Endothelial cell of umbilical vein (primary cell): ENCODE measurements around the gene HDAC10. TPM values are rescaled to one million over a fixed set of nuclear protein-coding genes. Genes with fewer than 3 reads are reported as not detected.
"Not testable (repeated sequence)": the region's sequence is repeated elsewhere in the genome, so short reads cannot be mapped to it uniquely, and the experiment has no call there.

Experiments
- BruUV-seq: library from RNA; stranded (reverse); fragments of 400-500 nt; replicated peaks from 2 replicates; lab custom pipeline; 2021; lab: Mats Ljungman, UMichigan
- CTCF ChIA-PET: fragments of 300-600, 350-600 bp; sonication (Branson Sonifier 250); formaldehyde crosslinking; loops from one replicate; lab custom pipeline; 2021; ENCODE audit warnings: antibody characterized with exemption, inconsistent platforms; lab: Charles Lee
- POLR2A ChIA-PET: fragments of 300-600, 350-600 bp; sonication (Branson Sonifier 250); formaldehyde crosslinking; loops from one replicate; lab custom pipeline; 2021; ENCODE audit warnings: antibody characterized with exemption, inconsistent platforms; lab: Charles Lee
- DNase-seq: peaks from one replicate; pipeline ENCODE4 v3.0.0-alpha.2; 2011; ENCODE audit warnings: low read depth, low spot score
- FAIRE-seq: peaks from 2 replicates; lab custom pipeline; 2011; peaks lifted over from hg19 to GRCh38; lab: Jason Lieb, UNC
- H2AFZ ChIP-seq: 2 replicates; pipeline ENCODE4 v1.6.0; 2012; ENCODE audit warnings: low read depth, low read length, control low read depth, inconsistent platforms
- H3K27ac ChIP-seq: 2 replicates; pipeline ENCODE4 v1.5.1; 2011; ENCODE audit warnings: low read depth, mild to moderate bottlenecking, control low read depth, low read length, moderate library complexity; ENCODE audit not compliant: insufficient read depth
- H3K27me3 ChIP-seq, 2 experiments: 2 replicates each; pipeline versions ENCODE4 v1.6.0 to v1.6.1; 2011; ENCODE audit warnings: low read length in 2 of 2, mixed read lengths in 1 of 2; ENCODE audit not compliant: control insufficient read depth in 2 of 2, insufficient read depth in 2 of 2
- H3K36me3 ChIP-seq, 2 experiments: 2 replicates in 1 of 2; 3 replicates in 1 of 2; pipeline ENCODE4 v1.5.1; 2011; ENCODE audit warnings: low read length in 2 of 2, mild to moderate bottlenecking in 1 of 2, moderate library complexity in 1 of 2; ENCODE audit not compliant: control insufficient read depth in 2 of 2, insufficient read depth in 2 of 2; ENCODE audit errors: extremely low read depth in 1 of 2
- H3K4me1 ChIP-seq: 3 replicates; pipeline ENCODE4 v1.5.1; 2011; ENCODE audit warnings: mild to moderate bottlenecking, low read length; ENCODE audit not compliant: control insufficient read depth, insufficient read depth; ENCODE audit errors: extremely low read depth
- H3K4me2 ChIP-seq: 2 replicates; pipeline ENCODE4 v1.6.1; 2011; ENCODE audit warnings: low read length, control low read depth, mixed read lengths; ENCODE audit not compliant: insufficient read depth
- H3K4me3 ChIP-seq, 3 experiments: fragments of 200-600 bp in 1 of 3; sonication (generic), shearing (Covaris generic) in 1 of 3; replicated peaks in 1 of 3; 2 replicates each; pipeline ENCODE4 v1.5.1; 2011 to 2016; ENCODE audit warnings: control low read depth in 3 of 3, low read length in 3 of 3, mild to moderate bottlenecking in 2 of 3, inconsistent platforms in 1 of 3, low read depth in 1 of 3, moderate library complexity in 1 of 3; ENCODE audit not compliant: insufficient read depth in 1 of 3
- H3K79me2 ChIP-seq: 2 replicates; pipeline ENCODE4 v1.6.0; 2012; ENCODE audit warnings: low read length, inconsistent platforms; ENCODE audit not compliant: control insufficient read depth, insufficient read depth
- H3K9ac ChIP-seq: replicated peaks from 2 replicates; pipeline ENCODE3; 2011; ENCODE audit warnings: low read length, control low read depth; ENCODE audit not compliant: insufficient read depth; ENCODE audit errors: extremely low read depth
- H3K9me1 ChIP-seq: replicated peaks from 3 replicates; pipeline ENCODE4 v1.6.0; 2011; ENCODE audit warnings: mild to moderate bottlenecking, low read length; ENCODE audit not compliant: control insufficient read depth, insufficient read depth; ENCODE audit errors: extremely low read depth
- H3K9me3 ChIP-seq: replicated peaks from 2 replicates; pipeline ENCODE4 v1.5.1; 2012; ENCODE audit warnings: low read length, inconsistent platforms; ENCODE audit not compliant: control insufficient read depth, insufficient read depth
- H4K20me1 ChIP-seq: replicated peaks from 2 replicates; pipeline ENCODE3; 2011; ENCODE audit warnings: mild to moderate bottlenecking, low read length; ENCODE audit not compliant: control insufficient read depth, insufficient read depth; ENCODE audit errors: extremely low read depth
- dilution Hi-C: fragments of 300-500 bp; cut with MboI; formaldehyde crosslinking; loops from one replicate; pipeline ENCODE4 v1.15.0; 2019; ENCODE audit warnings: low sequenced_read_pairs; ENCODE audit not compliant: extremely low pct_ligation_motif_present
- intact Hi-C: fragments of 100-400 bp; cut with micrococcal nuclease; formaldehyde crosslinking; loops from one replicate; pipeline ENCODE4 v1.10.0; 2022
- polyA plus RNA-seq, 4 experiments: library from polyadenylated mRNA; depleted of rRNA in 3 of 4; stranded (reverse) in 3 of 4; unstranded in 1 of 4; fragments of >200 nt; gene quantifications; 2 replicates each; pipeline versions ENCODE4 v1.2.1 to v1.2.3, GENCODE V29; 2011 to 2012; ENCODE audit warnings: missing spikeins in 1 of 4
- total RNA-seq: library from RNA; stranded (reverse); gene quantifications from 2 replicates; pipeline ENCODE4 v1.2.3, GENCODE V29; 2021
- TF ChIP-seq, protein P1 (sequence below), 2 donors: IDR thresholded peaks; 1 replicate in 1 of 2; 2 replicates in 1 of 2; pipeline ENCODE4 v1.5.1; 2011; ENCODE audit warnings: low read length in 2 of 2, mild to moderate bottlenecking in 2 of 2, moderate library complexity in 2 of 2, control low read depth in 1 of 2, inconsistent platforms in 1 of 2, low read depth in 1 of 2; ENCODE audit not compliant: insufficient read depth in 1 of 2; ENCODE audit errors: extremely low read depth in 1 of 2

Gene HDAC10
- total and polyA plus RNA-seq, 2 donors (not counting 3 experiments of a cell fraction or from before 2014, with no cell fraction given) = 32.6 to 47.0 TPM

DNA sequence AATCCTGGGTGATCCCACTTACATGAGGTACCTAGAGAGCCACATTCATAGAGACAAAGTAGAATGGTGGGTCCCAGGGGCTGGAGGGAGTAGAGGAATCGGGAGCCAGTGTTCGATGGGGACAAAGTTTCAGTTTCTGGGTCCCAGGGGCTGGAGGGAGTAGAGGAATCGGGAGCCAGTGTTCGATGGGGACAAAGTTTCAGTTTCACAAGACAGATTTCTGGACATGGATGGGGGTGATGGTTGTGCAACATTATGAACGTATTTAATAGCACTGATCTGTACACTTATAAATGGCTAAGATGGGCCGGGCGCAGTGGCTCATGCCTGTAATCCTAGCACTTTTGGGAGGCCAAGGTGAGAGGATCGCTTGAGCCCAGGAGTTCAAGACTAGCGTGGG, 46.1 kb downstream of the HDAC10 start:
- H3K4me3 ChIP-seq, H3K4me2 ChIP-seq, H4K20me1 ChIP-seq, BruUV-seq, H2AFZ ChIP-seq, H3K9ac ChIP-seq, H3K9me1 ChIP-seq, CTCF ChIA-PET, H3K27me3 ChIP-seq, H3K36me3 ChIP-seq, DNase-seq, POLR2A ChIA-PET, H3K27ac ChIP-seq, H3K9me3 ChIP-seq, dilution Hi-C loops, FAIRE-seq: not testable (repeated sequence)
- intact Hi-C loops = loop anchor here (10.0 kb wide), 1 partner anchor 230 kb away; no protein-coding TSS in a partner anchor
- Histone ChIP-seq H3K4me1 (peaks cover 24% of the 10 kb centered on the region), H3K79me2 (peaks cover 23% of the 10 kb centered on the region)

DNA sequence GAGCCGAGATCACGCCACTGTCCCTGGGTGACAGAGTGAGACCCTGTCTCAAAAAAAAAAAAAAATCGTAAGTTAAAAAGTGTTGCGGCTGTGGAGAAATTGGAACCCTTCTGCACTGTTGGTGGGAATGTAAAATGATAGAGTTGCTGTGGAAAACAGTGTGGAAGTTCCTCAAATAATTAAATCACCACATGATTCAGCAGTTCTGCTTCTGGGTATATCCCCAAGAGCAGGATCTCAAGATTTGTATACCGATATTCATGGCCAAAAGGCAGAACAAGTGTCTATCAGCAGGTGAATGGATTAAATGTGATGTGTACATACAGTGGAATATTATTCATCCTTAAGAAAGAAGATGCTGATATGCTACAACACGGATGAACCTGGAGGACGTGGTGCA, 46.5 kb downstream of the HDAC10 start:
- Histone ChIP-seq H3K9me1 (no peaks in the 10 kb centered on the region), H3K27ac (no peak overlapping the region), H3K79me2 (peaks cover 25% of the 10 kb centered on the region), H3K9me3 (no peaks in the 10 kb centered on the region), H3K9ac (no peak overlapping the region), H3K4me3 (no peak overlapping the region), H2AFZ (no peak overlapping the region), H3K36me3 (peaks cover 2% of the 10 kb centered on the region in 2 experiments), H3K4me1 (peaks cover 29% of the 10 kb centered on the region), H4K20me1 (no peaks in the 10 kb centered on the region), H3K4me2 (no peak overlapping the region), H3K27me3 (no peaks in the 10 kb centered on the region)
- no TSS peak for BruUV-seq
- no peak for FAIRE-seq
- intact Hi-C loops (loop anchor here (10.0 kb wide), 1 partner anchor 230 kb away; no protein-coding TSS in a partner anchor), dilution Hi-C loops (no loop called here)
- TF ChIP-seq, protein P1, sequence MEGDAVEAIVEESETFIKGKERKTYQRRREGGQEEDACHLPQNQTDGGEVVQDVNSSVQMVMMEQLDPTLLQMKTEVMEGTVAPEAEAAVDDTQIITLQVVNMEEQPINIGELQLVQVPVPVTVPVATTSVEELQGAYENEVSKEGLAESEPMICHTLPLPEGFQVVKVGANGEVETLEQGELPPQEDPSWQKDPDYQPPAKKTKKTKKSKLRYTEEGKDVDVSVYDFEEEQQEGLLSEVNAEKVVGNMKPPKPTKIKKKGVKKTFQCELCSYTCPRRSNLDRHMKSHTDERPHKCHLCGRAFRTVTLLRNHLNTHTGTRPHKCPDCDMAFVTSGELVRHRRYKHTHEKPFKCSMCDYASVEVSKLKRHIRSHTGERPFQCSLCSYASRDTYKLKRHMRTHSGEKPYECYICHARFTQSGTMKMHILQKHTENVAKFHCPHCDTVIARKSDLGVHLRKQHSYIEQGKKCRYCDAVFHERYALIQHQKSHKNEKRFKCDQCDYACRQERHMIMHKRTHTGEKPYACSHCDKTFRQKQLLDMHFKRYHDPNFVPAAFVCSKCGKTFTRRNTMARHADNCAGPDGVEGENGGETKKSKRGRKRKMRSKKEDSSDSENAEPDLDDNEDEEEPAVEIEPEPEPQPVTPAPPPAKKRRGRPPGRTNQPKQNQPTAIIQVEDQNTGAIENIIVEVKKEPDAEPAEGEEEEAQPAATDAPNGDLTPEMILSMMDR (IDR thresholded peaks at IDR 0.05; ENCODE audit: extremely low read depth in 1 of 2, insufficient read depth in 1 of 2, low read depth in 1 of 2, low read length in 2 of 2) = no peak
- POLR2A ChIA-PET = no interaction called here
- DNase-seq = no peak
- CTCF ChIA-PET = no interaction called here
